WTC11 (cell line): ENCODE measurements around the gene CD70. TPM values are rescaled to one million over a fixed set of nuclear protein-coding genes. Genes with fewer than 3 reads are reported as not detected.

Experiments used
- ATAC-seq: fragments of 200-7000 bp; cut with Tn5 transposase; 2 replicates; pipeline ENCODE4 v1.10.0; 2021; ENCODE audit warnings: mild to moderate bottlenecking, moderate library complexity
- CTCF ChIA-PET: fragments of 300-600 bp; sonication (Branson Sonifier 250); formaldehyde crosslinking; loops from one replicate; lab custom pipeline; 2021; ENCODE audit warnings: antibody characterized with exemption; lab: Charles Lee
- POLR2A ChIA-PET: fragments of 350-600 bp; sonication (Branson Sonifier 250); formaldehyde crosslinking; loops from one replicate; lab custom pipeline; 2021; ENCODE audit warnings: antibody characterized with exemption; lab: Charles Lee
- DNase-seq: peaks from one replicate; pipeline ENCODE4 v3.0.0; 2021; ENCODE audit warnings: low spot score
- H3K27ac Mint-ChIP-seq: 2 replicates; pipeline ENCODE4 v1.8.0; 2021; ENCODE audit warnings: mixed read lengths
- H3K27me3 Mint-ChIP-seq: 2 replicates; pipeline ENCODE4 v1.8.0; 2021; ENCODE audit warnings: low read depth, mild to moderate bottlenecking, moderate library complexity, mixed read lengths
- H3K36me3 Mint-ChIP-seq: 2 replicates; pipeline ENCODE4 v1.8.0; 2021; ENCODE audit warnings: mixed read lengths
- H3K4me1 Mint-ChIP-seq: 2 replicates; pipeline ENCODE4 v1.8.0; 2022; ENCODE audit warnings: mixed read lengths
- H3K4me3 Mint-ChIP-seq: 2 replicates; pipeline ENCODE4 v1.8.0; 2021; ENCODE audit warnings: mild to moderate bottlenecking, moderate library complexity, mixed read lengths
- H3K9me3 Mint-ChIP-seq: 2 replicates; pipeline ENCODE4 v1.8.0; 2021; ENCODE audit warnings: mixed read lengths
- AFF4 ChIP-seq: sonication (generic); formaldehyde crosslinking; IDR thresholded peaks from 2 replicates; pipeline ENCODE4 v1.8.1; 2023; ENCODE audit warnings: mild to moderate bottlenecking, missing genetic modification reagents, borderline replicate concordance
- AR ChIP-seq: fragments of 250-450 bp; sonication (Bioruptor Pico); IDR thresholded peaks from 2 replicates; pipeline ENCODE4 v1.9.0; 2021; ENCODE audit warnings: mild to moderate bottlenecking
- ELF4 ChIP-seq: sonication (generic); formaldehyde crosslinking; IDR thresholded peaks from 2 replicates; pipeline ENCODE4 v1.8.1; 2022; ENCODE audit warnings: low read depth, mild to moderate bottlenecking, moderate library complexity, missing genetic modification reagents
- ESRRA ChIP-seq: sonication (generic); formaldehyde crosslinking; IDR thresholded peaks from 2 replicates; pipeline ENCODE4 v1.8.1; 2022; ENCODE audit warnings: mild to moderate bottlenecking, missing genetic modification reagents, borderline replicate concordance
- GRHL2 ChIP-seq: fragments of 250-450 bp; sonication (Bioruptor Pico); IDR thresholded peaks from 2 replicates; pipeline ENCODE4 v1.8.0; 2022; ENCODE audit warnings: mild to moderate bottlenecking, moderate library complexity; ENCODE audit not compliant: insufficient replicate concordance, severe bottlenecking
- MYBL2 ChIP-seq: sonication (generic); formaldehyde crosslinking; IDR thresholded peaks from 2 replicates; pipeline ENCODE4 v1.8.1; 2023; ENCODE audit warnings: mild to moderate bottlenecking, moderate library complexity, missing genetic modification reagents
- NFE2L1 ChIP-seq: sonication (generic); formaldehyde crosslinking; IDR thresholded peaks from 2 replicates; pipeline ENCODE4 v1.8.1; 2023; ENCODE audit warnings: missing genetic modification reagents
- NR2C2 ChIP-seq: sonication (generic); formaldehyde crosslinking; IDR thresholded peaks from 2 replicates; pipeline ENCODE4 v1.8.0; 2022; ENCODE audit warnings: mild to moderate bottlenecking, missing genetic modification reagents
- SMAD4 ChIP-seq: sonication (generic); formaldehyde crosslinking; IDR thresholded peaks from 2 replicates; pipeline ENCODE4 v1.8.0; 2022; ENCODE audit warnings: mild to moderate bottlenecking, missing genetic modification reagents
- ZBTB43 ChIP-seq: sonication (generic); formaldehyde crosslinking; IDR thresholded peaks from 2 replicates; pipeline ENCODE4 v1.8.1; 2023; ENCODE audit warnings: mild to moderate bottlenecking, missing genetic modification reagents
- ZNF423 ChIP-seq: fragments of 250-450 bp; sonication (Bioruptor Pico); IDR thresholded peaks from 2 replicates; pipeline ENCODE4 v2.1.2; 2022; ENCODE audit warnings: mild to moderate bottlenecking, moderate library complexity
- total RNA-seq: library from RNA; stranded (reverse); gene quantifications from 3 replicates; pipeline ENCODE4 v1.2.3, GENCODE V29; 2021
- TF ChIP-seq, protein P1 (sequence below): sonication (generic); formaldehyde crosslinking; IDR thresholded peaks from 2 replicates; pipeline ENCODE4 v1.8.1; 2023; ENCODE audit warnings: mild to moderate bottlenecking, missing genetic modification reagents
- TF ChIP-seq, protein P2 (sequence below): sonication (generic); formaldehyde crosslinking; IDR thresholded peaks from 2 replicates; pipeline ENCODE4 v1.8.0; 2023; ENCODE audit warnings: missing genetic modification reagents
- TF ChIP-seq, protein P3 (sequence below): sonication (generic); formaldehyde crosslinking; conservative IDR thresholded peaks from 2 replicates; pipeline ENCODE4 v1.8.1; 2023; ENCODE audit warnings: mild to moderate bottlenecking, low read depth, missing genetic modification reagents, moderate library complexity
- TF ChIP-seq, protein P4 (sequence below): fragments of 200-600 bp; IDR thresholded peaks from 2 replicates; pipeline ENCODE4 v1.8.0; 2022; ENCODE audit warnings: antibody characterized with exemption
- TF ChIP-seq, protein P5 (sequence below): sonication (generic); formaldehyde crosslinking; IDR thresholded peaks from 2 replicates; pipeline ENCODE4 v1.8.1; 2022; ENCODE audit warnings: mild to moderate bottlenecking, missing genetic modification reagents, moderate library complexity, borderline replicate concordance

CD70 gene
- total RNA-seq, 1 experiment from 2014 or later = 2.1 TPM

GRCh38 chr19:6573350-6573749 is 17.6 kb downstream of the CD70 start (continued):
- TF ChIP-seq ESRRA (CRISPR knock-in tag) (no peak), AR (CRISPR knock-in tag) (no peak), ELF4 (CRISPR knock-in tag) (no peak), GRHL2 (no peak)
- TF ChIP-seq, protein P1, sequence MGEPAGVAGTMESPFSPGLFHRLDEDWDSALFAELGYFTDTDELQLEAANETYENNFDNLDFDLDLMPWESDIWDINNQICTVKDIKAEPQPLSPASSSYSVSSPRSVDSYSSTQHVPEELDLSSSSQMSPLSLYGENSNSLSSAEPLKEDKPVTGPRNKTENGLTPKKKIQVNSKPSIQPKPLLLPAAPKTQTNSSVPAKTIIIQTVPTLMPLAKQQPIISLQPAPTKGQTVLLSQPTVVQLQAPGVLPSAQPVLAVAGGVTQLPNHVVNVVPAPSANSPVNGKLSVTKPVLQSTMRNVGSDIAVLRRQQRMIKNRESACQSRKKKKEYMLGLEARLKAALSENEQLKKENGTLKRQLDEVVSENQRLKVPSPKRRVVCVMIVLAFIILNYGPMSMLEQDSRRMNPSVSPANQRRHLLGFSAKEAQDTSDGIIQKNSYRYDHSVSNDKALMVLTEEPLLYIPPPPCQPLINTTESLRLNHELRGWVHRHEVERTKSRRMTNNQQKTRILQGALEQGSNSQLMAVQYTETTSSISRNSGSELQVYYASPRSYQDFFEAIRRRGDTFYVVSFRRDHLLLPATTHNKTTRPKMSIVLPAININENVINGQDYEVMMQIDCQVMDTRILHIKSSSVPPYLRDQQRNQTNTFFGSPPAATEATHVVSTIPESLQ (CRISPR knock-in tag) = no peak
- TF ChIP-seq, protein P2, sequence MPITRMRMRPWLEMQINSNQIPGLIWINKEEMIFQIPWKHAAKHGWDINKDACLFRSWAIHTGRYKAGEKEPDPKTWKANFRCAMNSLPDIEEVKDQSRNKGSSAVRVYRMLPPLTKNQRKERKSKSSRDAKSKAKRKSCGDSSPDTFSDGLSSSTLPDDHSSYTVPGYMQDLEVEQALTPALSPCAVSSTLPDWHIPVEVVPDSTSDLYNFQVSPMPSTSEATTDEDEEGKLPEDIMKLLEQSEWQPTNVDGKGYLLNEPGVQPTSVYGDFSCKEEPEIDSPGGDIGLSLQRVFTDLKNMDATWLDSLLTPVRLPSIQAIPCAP (CRISPR knock-in tag) = no peak

DNA sequence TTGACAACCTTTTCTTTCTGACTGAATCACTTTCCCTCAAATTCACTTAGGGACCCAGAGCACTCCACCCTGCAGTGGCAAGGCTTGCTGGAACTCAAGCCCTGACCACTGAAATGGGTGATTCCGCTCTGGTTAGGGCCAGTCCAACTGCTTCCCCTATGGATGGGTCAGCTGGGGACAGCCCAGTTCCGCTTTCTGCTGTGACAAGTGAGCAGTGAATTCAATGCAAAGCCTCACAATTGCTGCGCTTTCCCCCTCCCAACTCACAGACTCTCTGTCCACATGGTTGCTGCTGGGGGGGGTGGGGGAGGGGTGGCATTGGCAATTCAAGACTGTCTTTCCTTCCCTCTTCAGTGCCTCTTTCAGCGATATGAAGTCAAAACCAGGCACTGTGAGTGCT is 18.7 kb downstream of the CD70 start:
- no peak overlapping the region for H3K27ac Mint-ChIP-seq
- no peak for TF ChIP-seq MYBL2 (CRISPR knock-in tag)
- TF ChIP-seq ELF4 (CRISPR knock-in tag) = no peak
- no peak for TF ChIP-seq AFF4
- TF ChIP-seq, protein P3, sequence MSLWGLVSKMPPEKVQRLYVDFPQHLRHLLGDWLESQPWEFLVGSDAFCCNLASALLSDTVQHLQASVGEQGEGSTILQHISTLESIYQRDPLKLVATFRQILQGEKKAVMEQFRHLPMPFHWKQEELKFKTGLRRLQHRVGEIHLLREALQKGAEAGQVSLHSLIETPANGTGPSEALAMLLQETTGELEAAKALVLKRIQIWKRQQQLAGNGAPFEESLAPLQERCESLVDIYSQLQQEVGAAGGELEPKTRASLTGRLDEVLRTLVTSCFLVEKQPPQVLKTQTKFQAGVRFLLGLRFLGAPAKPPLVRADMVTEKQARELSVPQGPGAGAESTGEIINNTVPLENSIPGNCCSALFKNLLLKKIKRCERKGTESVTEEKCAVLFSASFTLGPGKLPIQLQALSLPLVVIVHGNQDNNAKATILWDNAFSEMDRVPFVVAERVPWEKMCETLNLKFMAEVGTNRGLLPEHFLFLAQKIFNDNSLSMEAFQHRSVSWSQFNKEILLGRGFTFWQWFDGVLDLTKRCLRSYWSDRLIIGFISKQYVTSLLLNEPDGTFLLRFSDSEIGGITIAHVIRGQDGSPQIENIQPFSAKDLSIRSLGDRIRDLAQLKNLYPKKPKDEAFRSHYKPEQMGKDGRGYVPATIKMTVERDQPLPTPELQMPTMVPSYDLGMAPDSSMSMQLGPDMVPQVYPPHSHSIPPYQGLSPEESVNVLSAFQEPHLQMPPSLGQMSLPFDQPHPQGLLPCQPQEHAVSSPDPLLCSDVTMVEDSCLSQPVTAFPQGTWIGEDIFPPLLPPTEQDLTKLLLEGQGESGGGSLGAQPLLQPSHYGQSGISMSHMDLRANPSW (CRISPR knock-in tag) = no peak
- TF ChIP-seq ZBTB43 = no peak
- no peak for TF ChIP-seq NR2C2 (CRISPR knock-in tag)
- no peak for TF ChIP-seq NFE2L1 (CRISPR knock-in tag)
- no peak for TF ChIP-seq ESRRA (CRISPR knock-in tag)
- no peak for TF ChIP-seq SMAD4 (CRISPR knock-in tag)
- TF ChIP-seq ZNF423 (CRISPR knock-in tag) = no peak
- TF ChIP-seq, protein P4, sequence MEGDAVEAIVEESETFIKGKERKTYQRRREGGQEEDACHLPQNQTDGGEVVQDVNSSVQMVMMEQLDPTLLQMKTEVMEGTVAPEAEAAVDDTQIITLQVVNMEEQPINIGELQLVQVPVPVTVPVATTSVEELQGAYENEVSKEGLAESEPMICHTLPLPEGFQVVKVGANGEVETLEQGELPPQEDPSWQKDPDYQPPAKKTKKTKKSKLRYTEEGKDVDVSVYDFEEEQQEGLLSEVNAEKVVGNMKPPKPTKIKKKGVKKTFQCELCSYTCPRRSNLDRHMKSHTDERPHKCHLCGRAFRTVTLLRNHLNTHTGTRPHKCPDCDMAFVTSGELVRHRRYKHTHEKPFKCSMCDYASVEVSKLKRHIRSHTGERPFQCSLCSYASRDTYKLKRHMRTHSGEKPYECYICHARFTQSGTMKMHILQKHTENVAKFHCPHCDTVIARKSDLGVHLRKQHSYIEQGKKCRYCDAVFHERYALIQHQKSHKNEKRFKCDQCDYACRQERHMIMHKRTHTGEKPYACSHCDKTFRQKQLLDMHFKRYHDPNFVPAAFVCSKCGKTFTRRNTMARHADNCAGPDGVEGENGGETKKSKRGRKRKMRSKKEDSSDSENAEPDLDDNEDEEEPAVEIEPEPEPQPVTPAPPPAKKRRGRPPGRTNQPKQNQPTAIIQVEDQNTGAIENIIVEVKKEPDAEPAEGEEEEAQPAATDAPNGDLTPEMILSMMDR = no peak
- TF ChIP-seq, protein P5, sequence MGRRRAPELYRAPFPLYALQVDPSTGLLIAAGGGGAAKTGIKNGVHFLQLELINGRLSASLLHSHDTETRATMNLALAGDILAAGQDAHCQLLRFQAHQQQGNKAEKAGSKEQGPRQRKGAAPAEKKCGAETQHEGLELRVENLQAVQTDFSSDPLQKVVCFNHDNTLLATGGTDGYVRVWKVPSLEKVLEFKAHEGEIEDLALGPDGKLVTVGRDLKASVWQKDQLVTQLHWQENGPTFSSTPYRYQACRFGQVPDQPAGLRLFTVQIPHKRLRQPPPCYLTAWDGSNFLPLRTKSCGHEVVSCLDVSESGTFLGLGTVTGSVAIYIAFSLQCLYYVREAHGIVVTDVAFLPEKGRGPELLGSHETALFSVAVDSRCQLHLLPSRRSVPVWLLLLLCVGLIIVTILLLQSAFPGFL (CRISPR knock-in tag) = no peak

More for the DNA sequence above, 18.7 kb downstream of the CD70 start:
- Mint-ChIP-seq H3K4me1 (peaks cover 7% of the 10 kb centered on the region; the same call in 1 of the 2 replicates), H3K9me3 (peaks cover 27% of the 10 kb centered on the region), H3K27me3 (peaks cover 12% of the 10 kb centered on the region), H3K36me3 (peaks cover 4% of the 10 kb centered on the region; the same call in 1 of the 2 replicates), H3K4me3 (no peak overlapping the region)
- DNase-seq (no peak), ATAC-seq (no peak)
- ChIA-PET POLR2A (no interaction called here), CTCF (no interaction called here)
